ENCODE measurements around the gene EBF3.
"Not testable (repeated sequence)": the region's sequence is repeated elsewhere in the genome, so short reads cannot be mapped to it uniquely, and the experiment has no call there.

The EBF3 gene

GRCh38 chr10:129929343-129930292 is 34.5 kb downstream of the EBF3 start:
- H3K4me3 ChIP-seq (ENCODE audit: low read depth, low read length): no peak overlapping the region

- no peak overlapping the region for H3K4me3 ChIP-seq (ENCODE audit: low read depth, low read length)
These were observed 36.5 kb downstream of the EBF3 start for GRCh38 chr10:129927351-129928120.

GRCh38 chr10:129926066-129927055 is 37.7 kb downstream of the EBF3 start:
- H3K4me3 ChIP-seq (ENCODE audit: low read depth, low read length): no peak overlapping the region

GRCh38 chr10:129924375-129925085 is 39.5 kb downstream of the EBF3 start:
- H3K4me3 ChIP-seq (ENCODE audit: low read depth, low read length): no peak overlapping the region

GRCh38 chr10:129922598-129923123 is 41.4 kb downstream of the EBF3 start:
- H3K4me3 ChIP-seq (ENCODE audit: low read depth, low read length): no peak overlapping the region

GRCh38 chr10:129921801-129922597 is 42.1 kb downstream of the EBF3 start:
- H3K4me3 ChIP-seq (ENCODE audit: low read depth, low read length): no peak overlapping the region

- H3K4me3 ChIP-seq (ENCODE audit: low read depth, low read length): no peak overlapping the region
These were observed 42.9 kb downstream of the EBF3 start for GRCh38 chr10:129921065-129921670.

GRCh38 chr10:129920187-129920586 is 43.9 kb downstream of the EBF3 start:
- H3K4me3 ChIP-seq (ENCODE audit: low read depth, low read length): not testable (repeated sequence)

GRCh38 chr10:129919358-129919757 is 44.7 kb downstream of the EBF3 start:
- no peak overlapping the region for H3K4me3 ChIP-seq (ENCODE audit: low read depth, low read length)

- H3K4me3 ChIP-seq (ENCODE audit: low read depth, low read length): no peak overlapping the region
These were observed 45.2 kb downstream of the EBF3 start for GRCh38 chr10:129918836-129919235.

- no peak overlapping the region for H3K4me3 ChIP-seq (ENCODE audit: low read depth, low read length)
These were observed 45.7 kb downstream of the EBF3 start for GRCh38 chr10:129918401-129918800.

- no peak overlapping the region for H3K4me3 ChIP-seq (ENCODE audit: low read depth, low read length)
These were observed 46.1 kb downstream of the EBF3 start for GRCh38 chr10:129917936-129918335.

GRCh38 chr10:129916506-129916995 is 47.5 kb downstream of the EBF3 start:
- H3K4me3 ChIP-seq (ENCODE audit: low read depth, low read length): no peak overlapping the region

- no peak overlapping the region for H3K4me3 ChIP-seq (ENCODE audit: low read depth, low read length)
These were observed 48.3 kb downstream of the EBF3 start for GRCh38 chr10:129915526-129916378.

GRCh38 chr10:129914960-129915359 is 49.1 kb downstream of the EBF3 start:
- H3K4me3 ChIP-seq (ENCODE audit: low read depth, low read length): no peak overlapping the region

GRCh38 chr10:129914153-129914855 is 49.8 kb downstream of the EBF3 start:
- H3K4me3 ChIP-seq (ENCODE audit: low read depth, low read length): no peak overlapping the region
